HepG2 (cell line): ENCODE measurements around the gene BAG5. TPM values are rescaled to one million over a fixed set of nuclear protein-coding genes. Genes with fewer than 3 reads are reported as not detected.

ENCODE experiments used
- AKAP8 ChIP-seq: sonication (generic); formaldehyde crosslinking; IDR thresholded peaks from 2 replicates; pipeline ENCODE4 v1.5.1; 2020; ENCODE audit warnings: mild to moderate bottlenecking, missing genetic modification reagents
- ARNT2 ChIP-seq: sonication (generic); formaldehyde crosslinking; IDR thresholded peaks from 2 replicates; pipeline ENCODE4 v1.8.0; 2022; ENCODE audit warnings: mild to moderate bottlenecking, low read depth, missing genetic modification reagents, moderate library complexity
- ATM ChIP-seq: fragments of 450-650 bp; IDR thresholded peaks from 2 replicates; pipeline ENCODE4 v1.7.1; 2017; ENCODE audit warnings: mild to moderate bottlenecking, borderline replicate concordance
- BCLAF1 ChIP-seq: fragments of 450-650 bp; IDR thresholded peaks from 2 replicates; pipeline ENCODE4 v1.6.1; 2017; ENCODE audit warnings: mild to moderate bottlenecking
- IKZF5 ChIP-seq: IDR thresholded peaks from 2 replicates; pipeline ENCODE4 v1.6.1; 2018; ENCODE audit warnings: missing genetic modification reagents, mild to moderate bottlenecking, missing compliant biosample characterization
- MAF1 ChIP-seq: sonication (generic); formaldehyde crosslinking; IDR thresholded peaks from 2 replicates; pipeline ENCODE4 v1.5.0; 2020; ENCODE audit warnings: missing genetic modification reagents, borderline replicate concordance
- PLSCR1 ChIP-seq: sonication (generic); formaldehyde crosslinking; IDR thresholded peaks from 2 replicates; pipeline ENCODE4 v1.5.0; 2020; ENCODE audit warnings: missing genetic modification reagents, mild to moderate bottlenecking, borderline replicate concordance
- RNF2 ChIP-seq: fragments of 450-650 bp; conservative IDR thresholded peaks from 2 replicates; pipeline ENCODE4 v1.6.1; 2016; ENCODE audit warnings: low read depth
- SP4 ChIP-seq: sonication (generic); formaldehyde crosslinking; IDR thresholded peaks from 2 replicates; pipeline ENCODE4 v1.8.1; 2023; ENCODE audit warnings: mild to moderate bottlenecking, missing genetic modification reagents
- SSRP1 ChIP-seq: IDR thresholded peaks from 2 replicates; pipeline ENCODE4 v1.6.1; 2016; ENCODE audit warnings: control low read depth
- ZNF430 ChIP-seq: sonication (generic); formaldehyde crosslinking; IDR thresholded peaks from 2 replicates; pipeline ENCODE4 v1.9.0; 2021; ENCODE audit warnings: mild to moderate bottlenecking, missing genetic modification reagents
- ZNF670 ChIP-seq: sonication (generic); formaldehyde crosslinking; IDR thresholded peaks from 2 replicates; pipeline ENCODE4 v1.8.0; 2022; ENCODE audit warnings: mild to moderate bottlenecking, missing genetic modification reagents, borderline replicate concordance
- ZNF879 ChIP-seq: sonication (generic); formaldehyde crosslinking; IDR thresholded peaks from 2 replicates; pipeline ENCODE4 v1.8.1; 2023; ENCODE audit warnings: missing genetic modification reagents
- ZSCAN5A ChIP-seq: sonication (generic); formaldehyde crosslinking; IDR thresholded peaks from 2 replicates; pipeline ENCODE4 v1.8.0; 2022; ENCODE audit warnings: mild to moderate bottlenecking, missing genetic modification reagents, borderline replicate concordance
- ZZZ3 ChIP-seq: sonication (generic); formaldehyde crosslinking; IDR thresholded peaks from 2 replicates; pipeline ENCODE4 v1.4.0; 2020; ENCODE audit warnings: missing genetic modification reagents, mild to moderate bottlenecking, borderline replicate concordance
- polyA plus RNA-seq, 8 experiments: library from polyadenylated mRNA; depleted of rRNA in 3 of 8; stranded (reverse) in 7 of 8; unstranded in 1 of 8; fragments of >200 nt; fragmentation: Illumina TruSeq in 4 of 8; extraction: Trizol in 4 of 8; gene quantifications; 2 replicates each; pipeline versions ENCODE4 v1.2.1 to v1.2.3, GENCODE V29; 2011 to 2016; ENCODE audit warnings: low read depth in 4 of 8, missing spikeins in 1 of 8, mixed read lengths in 1 of 8; ENCODE audit not compliant: insufficient read depth in 1 of 8
- total RNA-seq, 5 experiments: library from RNA; depleted of rRNA; stranded (reverse); fragments of >200 nt; fragmentation: Illumina TruSeq; extraction: Trizol; gene quantifications; 2 replicates each; pipeline ENCODE4 v1.2.3, GENCODE V29; 2016; ENCODE audit warnings: low read depth in 1 of 5
- TF ChIP-seq, protein P1 (sequence below): sonication (generic); formaldehyde crosslinking; IDR thresholded peaks from 2 replicates; pipeline ENCODE4 v1.4.0; 2020; ENCODE audit warnings: missing genetic modification reagents, borderline replicate concordance
- TF ChIP-seq, protein P2 (sequence below): sonication (generic); formaldehyde crosslinking; IDR thresholded peaks from 2 replicates; pipeline ENCODE4 v1.4.0; 2020; ENCODE audit warnings: missing genetic modification reagents
- TF ChIP-seq, protein P3 (sequence below): sonication (generic); formaldehyde crosslinking; IDR thresholded peaks from 2 replicates; pipeline ENCODE4 v1.4.0; 2020; ENCODE audit warnings: low read depth, mild to moderate bottlenecking, missing genetic modification reagents

The BAG5 gene
- total and polyA plus RNA-seq, 2 of the 13 experiments (the other 11 are each of a cell fraction or from before 2014, with no cell fraction given), result 3.5 to 21.0 TPM

GRCh38 chr14:103562429-103563225, at the start of gene BAG5, which contains the start of gene COA8 (continued):
- TF ChIP-seq, protein P1, sequence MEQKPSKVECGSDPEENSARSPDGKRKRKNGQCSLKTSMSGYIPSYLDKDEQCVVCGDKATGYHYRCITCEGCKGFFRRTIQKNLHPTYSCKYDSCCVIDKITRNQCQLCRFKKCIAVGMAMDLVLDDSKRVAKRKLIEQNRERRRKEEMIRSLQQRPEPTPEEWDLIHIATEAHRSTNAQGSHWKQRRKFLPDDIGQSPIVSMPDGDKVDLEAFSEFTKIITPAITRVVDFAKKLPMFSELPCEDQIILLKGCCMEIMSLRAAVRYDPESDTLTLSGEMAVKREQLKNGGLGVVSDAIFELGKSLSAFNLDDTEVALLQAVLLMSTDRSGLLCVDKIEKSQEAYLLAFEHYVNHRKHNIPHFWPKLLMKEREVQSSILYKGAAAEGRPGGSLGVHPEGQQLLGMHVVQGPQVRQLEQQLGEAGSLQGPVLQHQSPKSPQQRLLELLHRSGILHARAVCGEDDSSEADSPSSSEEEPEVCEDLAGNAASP (CRISPR knock-in tag), result peak; percentile 61; the same call in 1 of the 2 replicates
- TF ChIP-seq ARNT2 (CRISPR knock-in tag) (0 out of 2 replicates have a peak, but pooled peaks have one; percentile 78), ATM (no peak), MAF1 (CRISPR knock-in tag) (no peak), BCLAF1 (no peak), PLSCR1 (no peak), ZNF879 (CRISPR knock-in tag) (no peak), ZSCAN5A (CRISPR knock-in tag) (0 out of 2 replicates have a peak, but pooled peaks have one; percentile 66), SP4 (CRISPR knock-in tag) (peak; percentile 83), ZZZ3 (CRISPR knock-in tag) (no peak), ZNF670 (CRISPR knock-in tag) (no peak; the same call in 1 of the 2 replicates), IKZF5 (CRISPR knock-in tag) (no peak; the same call in 1 of the 2 replicates), RNF2 (no peak), ZNF430 (no peak), SSRP1 (no peak), AKAP8 (CRISPR knock-in tag) (no peak)
- TF ChIP-seq, protein P2, sequence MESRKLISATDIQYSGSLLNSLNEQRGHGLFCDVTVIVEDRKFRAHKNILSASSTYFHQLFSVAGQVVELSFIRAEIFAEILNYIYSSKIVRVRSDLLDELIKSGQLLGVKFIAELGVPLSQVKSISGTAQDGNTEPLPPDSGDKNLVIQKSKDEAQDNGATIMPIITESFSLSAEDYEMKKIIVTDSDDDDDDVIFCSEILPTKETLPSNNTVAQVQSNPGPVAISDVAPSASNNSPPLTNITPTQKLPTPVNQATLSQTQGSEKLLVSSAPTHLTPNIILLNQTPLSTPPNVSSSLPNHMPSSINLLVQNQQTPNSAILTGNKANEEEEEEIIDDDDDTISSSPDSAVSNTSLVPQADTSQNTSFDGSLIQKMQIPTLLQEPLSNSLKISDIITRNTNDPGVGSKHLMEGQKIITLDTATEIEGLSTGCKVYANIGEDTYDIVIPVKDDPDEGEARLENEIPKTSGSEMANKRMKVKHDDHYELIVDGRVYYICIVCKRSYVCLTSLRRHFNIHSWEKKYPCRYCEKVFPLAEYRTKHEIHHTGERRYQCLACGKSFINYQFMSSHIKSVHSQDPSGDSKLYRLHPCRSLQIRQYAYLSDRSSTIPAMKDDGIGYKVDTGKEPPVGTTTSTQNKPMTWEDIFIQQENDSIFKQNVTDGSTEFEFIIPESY (CRISPR knock-in tag), result no peak
- TF ChIP-seq, protein P3, sequence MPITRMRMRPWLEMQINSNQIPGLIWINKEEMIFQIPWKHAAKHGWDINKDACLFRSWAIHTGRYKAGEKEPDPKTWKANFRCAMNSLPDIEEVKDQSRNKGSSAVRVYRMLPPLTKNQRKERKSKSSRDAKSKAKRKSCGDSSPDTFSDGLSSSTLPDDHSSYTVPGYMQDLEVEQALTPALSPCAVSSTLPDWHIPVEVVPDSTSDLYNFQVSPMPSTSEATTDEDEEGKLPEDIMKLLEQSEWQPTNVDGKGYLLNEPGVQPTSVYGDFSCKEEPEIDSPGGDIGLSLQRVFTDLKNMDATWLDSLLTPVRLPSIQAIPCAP (CRISPR knock-in tag), result no peak
